DMS 273 (cell line): ENCODE results near the gene TCFL5.

ENCODE experiments used
- DNase-seq: peaks from one replicate; lab custom pipeline; 2025; ENCODE audit not compliant: unreplicated experiment; lab: John Stamatoyannopoulos, UW

Gene TCFL5

DNA sequence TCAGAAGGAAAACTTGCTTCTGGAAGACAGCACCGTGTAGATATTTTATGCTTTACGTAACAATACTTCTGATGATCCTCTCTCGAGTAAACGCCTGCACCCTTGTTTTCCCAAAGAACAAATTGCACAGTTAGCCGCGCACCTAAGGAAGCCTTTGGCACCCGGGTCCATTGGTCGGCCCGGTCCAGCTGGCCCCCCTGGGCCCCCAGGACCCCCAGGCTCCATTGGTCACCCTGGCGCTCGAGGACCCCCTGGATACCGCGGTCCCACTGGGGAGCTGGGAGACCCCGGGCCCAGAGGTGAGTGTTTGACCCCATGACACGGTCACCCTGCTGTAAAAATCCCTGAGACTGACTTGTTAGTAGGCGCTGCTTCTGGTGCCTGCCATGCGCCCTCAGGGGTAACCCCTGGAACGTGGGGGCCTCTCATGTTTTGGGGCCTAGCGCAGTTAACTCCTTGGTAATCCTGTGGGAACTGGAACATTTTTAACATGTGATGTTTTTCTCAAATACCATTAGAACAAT is 24.6 kb downstream of the TCFL5 start:
- no peak for DNase-seq

DNA sequence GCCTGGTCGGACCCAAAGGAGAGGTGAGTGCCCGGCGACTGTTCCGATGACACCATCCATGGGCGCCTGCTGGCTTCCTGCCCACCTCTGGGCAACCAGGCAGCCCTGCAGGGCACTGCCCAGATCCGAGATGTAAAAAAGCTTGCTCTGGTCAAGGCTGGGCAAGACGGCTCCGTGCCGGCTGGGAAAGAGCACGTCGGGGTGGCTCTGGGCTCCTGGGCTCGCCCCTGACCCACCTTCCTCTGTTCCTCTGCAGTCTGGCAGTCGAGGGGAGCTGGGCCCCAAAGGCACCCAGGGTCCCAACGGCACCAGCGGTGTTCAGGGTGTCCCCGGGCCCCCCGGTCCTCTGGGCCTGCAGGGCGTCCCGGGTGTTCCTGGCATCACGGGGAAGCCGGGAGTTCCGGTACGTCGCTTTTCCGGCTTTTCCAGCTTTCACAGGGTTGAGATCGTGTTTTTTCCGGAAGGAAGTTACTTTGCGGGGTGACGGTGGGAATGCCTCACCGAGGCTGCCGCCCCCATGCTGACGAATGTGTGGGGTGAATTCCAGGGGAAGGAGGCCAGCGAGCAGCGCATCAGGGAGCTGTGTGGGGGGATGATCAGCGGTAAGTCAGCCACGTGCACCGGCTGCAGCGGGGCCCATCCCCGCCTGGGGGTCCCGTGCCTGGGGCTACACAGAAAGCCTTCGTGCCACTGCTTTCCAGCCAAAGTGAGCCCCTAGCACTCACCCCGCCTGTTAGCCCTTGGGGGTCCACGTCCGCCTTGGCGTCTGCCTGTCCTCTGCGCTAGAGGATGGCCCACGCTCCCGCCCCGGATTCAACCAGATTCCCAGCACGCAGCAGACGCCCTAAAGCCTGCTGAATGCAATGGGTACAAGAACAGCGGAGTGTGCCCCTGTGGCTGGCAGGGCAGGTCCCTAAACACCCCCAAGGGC is 25.4 kb downstream of the TCFL5 start:
- no peak for DNase-seq

DNA sequence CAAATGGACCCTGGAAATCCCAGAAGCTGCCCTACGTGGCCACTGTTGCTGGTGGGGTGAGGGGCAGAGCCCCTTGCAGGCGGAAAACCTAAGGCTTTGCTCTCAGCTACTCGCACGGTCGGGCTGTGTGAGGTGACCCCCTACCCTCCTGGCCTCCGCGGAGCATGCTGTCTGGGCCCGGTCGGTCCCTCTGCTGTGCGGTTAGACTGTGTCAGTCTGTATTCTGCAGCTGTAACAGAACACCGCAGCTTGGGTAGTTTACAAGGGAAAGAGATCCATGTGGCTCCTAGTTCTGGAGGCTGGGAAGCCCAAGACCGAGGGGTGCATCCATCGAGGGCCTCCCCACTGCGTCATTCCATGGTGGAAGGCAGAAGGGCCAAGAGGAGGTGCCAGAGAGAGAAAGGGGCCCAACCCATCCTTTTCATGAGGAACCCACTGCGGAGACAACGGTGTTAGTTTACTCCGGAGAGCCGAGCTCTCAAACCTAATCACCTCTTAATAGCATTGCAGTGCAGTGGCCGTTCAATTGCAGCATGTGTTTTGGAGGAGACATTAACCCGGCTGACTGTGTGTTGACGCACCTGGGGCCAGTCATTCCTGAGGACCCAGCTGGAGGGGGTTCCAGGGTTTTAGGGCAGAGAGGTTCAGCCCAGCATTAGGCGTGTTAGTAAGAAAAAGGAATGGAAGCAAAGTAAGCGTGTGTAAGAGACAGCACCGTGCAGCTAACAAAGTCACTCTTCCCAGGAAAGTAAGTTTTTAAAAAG is 26.5 kb downstream of the TCFL5 start:
- DNase-seq, result no peak

DNA sequence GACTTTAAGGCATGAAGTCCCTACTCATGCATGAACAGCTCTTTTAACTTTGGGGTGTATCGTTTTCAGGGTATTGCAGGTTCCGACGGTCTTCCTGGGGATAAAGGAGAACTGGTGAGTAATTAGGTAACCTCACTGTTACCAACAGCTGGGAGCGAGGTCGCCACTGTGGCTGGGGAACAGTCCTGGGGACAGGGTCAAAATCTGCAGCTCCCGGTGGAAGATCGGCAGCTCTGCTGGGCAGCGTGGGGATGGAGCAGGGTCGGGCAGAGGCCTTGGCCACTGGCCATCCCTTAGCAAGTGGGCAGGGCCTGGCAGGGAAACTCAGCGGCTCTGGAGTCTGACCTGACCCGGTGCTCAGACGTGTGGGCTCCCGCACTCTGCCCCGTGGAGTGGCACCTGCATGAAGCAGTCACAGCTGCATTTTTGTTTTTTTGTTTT is 28.7 kb downstream of the TCFL5 start:
- DNase-seq, result no peak

- DNase-seq, result peak; percentile 83
Measured at GRCh38 chr20:62832212-62832922, 29.3 kb downstream of the TCFL5 start.

GRCh38 chr20:62831854-62832211 is 29.8 kb downstream of the TCFL5 start:
- DNase-seq, result no peak

DNA sequence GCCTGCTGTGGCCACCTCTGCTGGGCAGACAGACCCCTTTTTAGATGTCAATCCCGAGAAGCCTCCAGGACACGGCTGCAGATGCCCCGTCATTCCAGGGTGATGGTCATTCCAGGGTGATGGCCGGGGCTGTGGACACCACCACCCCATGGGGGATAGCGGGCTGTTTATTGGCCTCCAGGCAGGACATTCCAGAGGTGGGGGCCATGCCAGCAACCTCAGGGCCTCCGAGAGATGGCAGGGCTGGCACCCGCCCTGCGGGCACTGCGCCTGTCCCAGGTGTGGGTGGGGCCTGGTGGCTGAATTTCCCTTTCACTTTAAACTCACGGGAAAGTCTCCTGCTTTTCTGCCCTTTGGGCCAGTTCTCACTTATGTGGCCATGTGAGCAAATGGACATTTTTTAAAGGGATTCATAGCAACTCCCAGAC is 30.2 kb downstream of the TCFL5 start:
- no peak for DNase-seq

- DNase-seq, result no peak
Measured at GRCh38 chr20:62830821-62831220, 30.8 kb downstream of the TCFL5 start.

DNA sequence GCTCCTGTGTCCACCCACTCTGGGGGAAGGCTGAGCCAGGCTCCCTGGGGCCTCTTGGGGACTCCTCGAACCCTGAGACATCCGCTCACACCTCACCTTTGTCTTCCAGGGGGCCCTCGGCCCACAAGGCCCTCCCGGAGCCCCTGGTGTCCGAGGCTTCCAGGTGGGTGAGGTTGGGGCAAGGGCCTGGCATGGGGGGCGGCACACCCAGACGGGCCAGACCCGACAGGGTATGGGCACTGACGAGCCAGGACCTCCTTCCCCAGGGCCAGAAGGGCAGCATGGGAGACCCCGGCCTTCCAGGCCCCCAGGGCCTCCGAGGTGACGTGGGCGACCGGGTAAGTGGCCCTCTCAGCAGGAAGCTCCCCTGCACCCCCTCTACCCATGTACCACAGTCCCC is 31.4 kb downstream of the TCFL5 start:
- no peak for DNase-seq

DNA sequence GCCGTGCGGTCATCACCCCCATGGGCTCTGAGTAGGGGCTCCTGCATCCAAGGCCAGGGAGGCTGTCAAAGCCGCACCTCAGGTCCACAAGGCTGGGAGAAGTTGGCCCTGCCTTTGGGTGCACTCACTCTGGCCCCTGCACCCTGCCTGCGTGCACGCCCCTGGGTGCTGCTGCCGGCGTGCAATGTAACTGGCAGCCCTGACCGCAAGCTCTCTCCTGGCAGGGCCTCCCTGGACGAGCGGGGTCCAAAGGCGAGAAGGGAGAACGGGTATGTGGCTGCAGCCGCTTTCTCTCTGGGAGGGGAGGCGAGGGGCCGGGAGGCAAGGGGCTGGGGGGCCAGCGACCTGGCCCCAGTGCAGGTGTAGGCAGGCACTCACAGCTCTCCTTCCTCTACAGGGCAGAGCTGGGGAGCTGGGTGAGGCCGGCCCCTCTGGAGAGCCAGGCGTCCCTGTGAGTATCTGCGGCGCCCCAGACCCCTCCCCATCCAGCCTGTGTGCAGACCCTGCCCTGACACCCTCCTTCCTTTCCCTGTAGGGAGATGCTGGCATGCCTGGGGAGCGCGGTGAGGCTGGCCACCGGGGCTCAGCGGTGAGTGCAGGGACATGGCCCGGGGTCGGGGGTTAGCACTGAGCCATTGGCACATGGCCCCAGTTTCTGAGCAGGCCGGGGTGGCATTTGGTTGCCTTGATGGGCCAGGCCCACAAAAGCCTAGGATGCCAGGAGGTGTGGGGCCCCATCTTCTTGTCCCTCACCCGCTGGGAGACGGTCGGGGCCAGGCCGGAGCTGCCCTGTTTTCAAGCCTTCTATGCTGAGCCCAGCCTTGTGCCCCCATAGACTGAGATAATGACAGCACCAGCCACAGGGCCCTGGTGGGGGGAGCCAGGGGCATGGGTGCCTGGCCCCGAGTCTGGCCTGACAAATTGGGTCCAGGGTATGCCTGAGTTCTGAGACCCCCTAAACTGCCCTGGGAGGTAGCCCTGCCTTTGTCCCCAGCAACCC is 32.1 kb downstream of the TCFL5 start:
- DNase-seq, result no peak

DNA sequence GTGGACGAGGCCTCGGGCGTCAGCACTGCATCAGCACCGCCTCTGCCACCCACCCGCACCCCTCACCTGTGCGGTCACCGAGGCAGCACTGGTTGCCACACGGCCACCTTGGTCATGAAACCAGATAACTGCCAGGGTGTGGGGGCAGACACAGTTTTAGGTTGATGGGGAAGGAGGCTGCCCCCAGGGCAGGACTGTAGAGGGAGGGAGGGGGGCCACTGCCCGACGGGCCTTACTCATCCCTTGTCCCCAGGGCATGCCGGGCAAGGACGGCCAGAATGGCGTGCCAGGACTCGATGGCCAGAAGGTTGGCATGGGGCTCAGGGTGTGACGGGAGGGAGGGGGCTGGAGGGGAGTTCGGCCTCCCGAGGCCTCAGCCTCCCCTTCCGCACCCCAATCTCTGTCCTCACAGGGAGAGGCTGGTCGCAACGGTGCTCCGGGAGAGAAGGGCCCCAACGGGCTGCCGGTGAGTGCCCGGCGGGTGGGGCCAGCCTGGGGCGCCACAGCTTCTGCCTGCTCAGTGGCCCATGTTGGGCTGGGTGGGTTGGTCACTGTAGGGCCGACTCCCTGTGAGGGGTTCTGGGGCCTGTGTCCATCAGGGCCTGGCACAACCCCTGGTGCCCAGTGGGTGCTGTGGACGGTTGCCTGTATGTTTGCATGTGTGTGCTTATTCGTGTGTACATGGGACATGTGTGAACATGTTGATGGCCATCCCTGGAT is 33.0 kb downstream of the TCFL5 start:
- DNase-seq, result no peak

DNA sequence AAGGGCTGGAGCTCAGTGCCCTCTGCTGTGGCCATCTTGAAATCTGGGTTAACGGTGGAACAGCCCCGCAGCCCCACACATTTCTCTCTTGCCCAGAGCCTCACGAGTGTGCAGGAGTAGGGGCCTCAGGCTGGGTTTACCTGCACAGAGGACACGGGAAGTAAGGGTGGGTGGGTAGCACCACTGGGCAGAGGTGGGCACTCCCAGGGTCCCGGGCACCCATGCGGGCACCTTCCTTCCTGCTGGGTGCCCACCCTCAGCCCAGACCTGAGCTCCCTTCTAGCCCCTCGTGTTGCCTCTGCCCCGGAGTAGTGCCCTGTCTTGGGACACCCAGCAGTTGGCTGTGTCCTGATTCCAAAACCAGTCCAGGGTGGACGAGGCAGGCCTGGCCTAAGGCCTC is 33.6 kb downstream of the TCFL5 start:
- DNase-seq, result no peak

DNA sequence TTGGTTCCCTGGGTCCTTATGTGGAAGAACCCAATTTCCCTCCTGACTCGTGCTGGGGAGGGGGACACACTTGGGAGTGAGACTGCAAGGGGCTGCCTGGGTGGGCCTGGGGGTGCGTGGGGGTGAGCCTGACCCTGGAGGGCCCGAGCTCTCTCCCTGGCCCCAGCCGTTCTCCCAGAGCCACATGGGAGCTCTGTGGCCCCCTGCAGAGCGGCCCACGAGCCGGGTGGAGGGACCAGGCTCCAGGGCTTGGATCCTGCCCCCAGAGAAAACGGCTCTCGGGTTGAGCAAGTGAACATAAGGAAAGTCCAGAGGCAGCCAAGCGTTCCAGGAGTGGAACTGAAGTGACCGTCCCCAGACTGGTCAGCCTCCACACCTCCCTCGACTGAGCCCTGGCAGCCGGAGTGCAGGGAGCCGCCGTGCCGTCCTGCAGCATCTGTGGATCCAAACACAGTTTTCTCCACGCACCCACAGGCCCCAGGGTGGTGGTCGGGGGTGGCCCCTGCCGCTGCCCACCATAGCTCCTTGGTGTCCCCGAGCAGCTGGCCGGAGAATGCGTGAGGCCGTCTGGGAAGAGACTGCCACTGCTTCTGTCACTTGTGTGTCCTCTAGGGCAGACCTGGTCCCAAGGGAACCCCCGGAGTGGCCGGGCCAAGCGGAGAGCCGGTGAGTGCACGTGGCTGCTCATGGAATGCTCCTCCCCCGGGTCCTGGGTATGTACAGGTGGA is 34.1 kb downstream of the TCFL5 start:
- DNase-seq, result no peak

DNA sequence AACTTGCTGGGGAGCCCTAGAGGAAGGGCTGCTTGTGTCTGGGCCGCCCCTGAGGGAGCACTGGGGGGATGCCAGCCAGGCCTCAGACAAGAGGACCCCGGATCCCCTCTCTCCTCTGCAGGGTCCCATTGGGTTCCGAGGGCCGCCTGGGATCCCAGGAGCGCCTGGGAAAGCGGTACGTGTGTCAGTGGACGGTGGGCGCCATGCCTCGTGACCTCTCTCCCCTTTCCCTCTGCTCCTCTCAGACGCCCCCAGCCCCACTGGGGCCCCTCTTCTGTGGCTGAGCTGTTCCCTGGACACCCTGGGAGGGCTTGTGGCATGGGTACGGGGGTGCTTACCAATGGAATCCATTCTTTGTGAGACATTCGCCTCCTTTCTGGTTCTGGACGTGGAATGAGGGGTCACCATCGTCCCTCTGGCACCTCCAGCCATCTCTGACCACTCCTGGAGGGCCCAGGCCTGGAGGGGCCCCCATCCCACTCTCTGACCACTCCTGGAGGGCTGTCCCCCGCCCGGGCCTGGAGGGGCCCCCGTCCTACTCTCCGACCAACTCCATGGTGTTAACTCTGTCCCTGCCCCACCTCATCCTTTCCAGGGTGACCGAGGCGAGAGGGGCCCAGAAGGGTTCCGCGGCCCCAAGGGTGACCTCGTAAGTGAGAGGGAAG is 34.8 kb downstream of the TCFL5 start:
- DNase-seq, result no peak

DNA sequence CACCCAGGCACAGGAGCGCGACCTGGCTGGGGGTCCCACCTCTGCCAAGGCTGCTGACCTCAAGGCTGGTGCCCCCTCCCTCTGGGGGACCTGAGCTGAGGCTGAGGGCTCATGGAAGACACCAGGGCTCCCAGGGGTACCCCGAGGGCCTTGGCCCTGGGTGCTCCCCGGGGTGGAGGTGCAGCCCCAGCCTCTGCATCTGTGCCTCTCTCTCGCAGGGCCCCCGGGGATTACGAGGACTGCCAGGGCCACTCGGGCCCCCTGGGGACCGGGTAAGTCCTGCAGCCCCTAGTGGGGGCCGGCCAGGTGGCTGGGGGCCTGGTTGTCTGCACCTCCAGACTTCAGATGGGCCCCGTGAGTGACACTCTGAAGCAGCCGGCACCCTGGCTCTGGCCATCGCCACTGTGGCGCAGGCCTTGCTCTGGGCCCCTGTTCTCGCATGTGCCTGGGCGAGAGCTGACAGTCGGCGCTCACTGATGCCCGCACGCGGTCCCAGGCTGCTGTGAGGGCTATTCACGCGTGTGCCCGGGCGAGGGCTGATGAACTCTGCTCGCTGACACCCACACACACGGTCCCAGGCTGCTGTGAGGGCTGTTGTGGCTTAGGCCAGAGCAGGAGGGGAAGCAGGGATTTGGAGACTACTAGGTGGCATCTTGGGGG is 35.5 kb downstream of the TCFL5 start:
- DNase-seq, result no peak

DNA sequence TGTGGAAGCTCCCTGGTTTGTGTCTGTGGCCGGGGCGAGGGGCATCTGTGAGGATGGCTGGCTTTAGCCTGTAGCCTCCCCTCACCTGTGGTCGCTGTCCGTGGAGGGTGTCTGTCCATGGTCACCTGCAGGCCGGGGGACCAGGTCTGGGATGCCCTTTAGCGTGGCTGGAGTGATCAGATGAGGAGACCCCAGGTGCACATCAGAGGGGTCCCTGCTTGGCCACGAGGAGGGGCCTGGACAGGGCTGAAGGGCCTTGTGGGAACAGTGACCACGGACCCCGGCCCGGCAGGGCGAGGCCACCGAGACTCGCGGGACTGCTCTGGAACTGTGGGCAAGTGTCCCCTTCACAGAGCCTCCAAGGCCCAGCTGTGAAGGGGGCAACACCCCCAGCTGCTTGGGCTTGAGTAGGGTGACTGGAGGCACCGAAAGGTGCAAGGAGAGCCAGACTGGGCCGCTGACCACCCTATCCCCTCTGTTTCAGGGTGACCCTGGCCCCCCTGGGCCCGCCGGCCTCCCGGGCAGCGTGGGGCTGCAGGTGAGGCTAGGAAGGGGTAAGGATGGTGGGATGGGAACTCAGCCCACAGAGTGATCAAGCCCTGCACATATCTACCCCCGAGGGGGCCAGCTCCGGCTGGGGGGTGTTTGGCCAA is 36.2 kb downstream of the TCFL5 start:
- DNase-seq, result no peak
